ENCODE results near the gene OBSCN.

- no peak for TF ChIP-seq CTCF (conservative IDR thresholded peaks at IDR 0.05; ENCODE audit: low read length)
- TF ChIP-seq EZH2phosphoT487 (IDR thresholded peaks at IDR 0.05; ENCODE audit: borderline replicate concordance), result no peak
These were observed 145.0 kb downstream of the OBSCN start for GRCh38 chr1:228352677-228353481.
